ENCODE data around the gene CPXM2.

DNA sequence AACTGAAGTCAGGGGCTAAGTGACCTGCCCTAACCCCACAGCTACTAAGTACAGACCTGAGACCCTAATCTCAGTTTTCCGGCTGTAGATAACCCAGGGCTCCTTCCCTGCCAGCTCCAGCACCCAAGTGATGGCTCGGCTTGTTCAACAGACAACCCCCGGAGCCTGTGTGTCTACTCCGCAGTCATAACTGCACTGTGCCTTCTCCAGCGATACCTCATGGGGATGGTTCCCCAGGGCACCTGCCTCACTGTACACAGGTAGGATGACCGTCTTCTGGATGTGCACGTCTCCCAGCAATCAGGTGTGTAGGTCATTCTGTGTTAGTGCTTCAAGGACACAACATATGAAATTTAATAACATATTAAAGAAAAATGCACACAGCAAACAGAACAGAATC lies 37.1 kb downstream of the CPXM2 start:
- TF ChIP-seq TAF1 (conservative IDR thresholded peaks at IDR 0.05), result no peak
- no peak for TF ChIP-seq CTCF (IDR thresholded peaks at IDR 0.05; ENCODE audit: low read depth, low read length, missing input control)
- no peak for TF ChIP-seq REST (IDR thresholded peaks at IDR 0.05)
- TF ChIP-seq, protein P1, sequence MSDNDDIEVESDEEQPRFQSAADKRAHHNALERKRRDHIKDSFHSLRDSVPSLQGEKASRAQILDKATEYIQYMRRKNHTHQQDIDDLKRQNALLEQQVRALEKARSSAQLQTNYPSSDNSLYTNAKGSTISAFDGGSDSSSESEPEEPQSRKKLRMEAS (IDR thresholded peaks at IDR 0.05), result no peak
- TF ChIP-seq NR2F2 (IDR thresholded peaks at IDR 0.05), result no peak
- TF ChIP-seq, protein P2, sequence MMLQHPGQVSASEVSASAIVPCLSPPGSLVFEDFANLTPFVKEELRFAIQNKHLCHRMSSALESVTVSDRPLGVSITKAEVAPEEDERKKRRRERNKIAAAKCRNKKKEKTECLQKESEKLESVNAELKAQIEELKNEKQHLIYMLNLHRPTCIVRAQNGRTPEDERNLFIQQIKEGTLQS (IDR thresholded peaks at IDR 0.05), result no peak
- no peak for TF ChIP-seq RAD21 (IDR thresholded peaks at IDR 0.05)
- no peak for TF ChIP-seq YY1 (IDR thresholded peaks at IDR 0.05)
